ENCODE results near the gene KRTAP4-16. TPM values are rescaled to one million over a fixed set of nuclear protein-coding genes. Genes with fewer than 3 reads are reported as not detected.
"Not testable (repeated sequence)": the region's sequence is repeated elsewhere in the genome, so short reads cannot be mapped to it uniquely, and the experiment has no call there.

The KRTAP4-16 gene
- total RNA-seq, 1 experiment from 2014 or later, result not detected

- no peak for TF ChIP-seq CTCF (IDR thresholded peaks at IDR 0.05; ENCODE audit: unreplicated experiment)
- Mint-ChIP-seq H3K4me3 (ENCODE audit: low read depth, unreplicated experiment) (peak overlapping the region; percentile 33), H3K9me3 (ENCODE audit: low read depth, unreplicated experiment) (no peaks in the 10 kb centered on the region), H3K27me3 (ENCODE audit: unreplicated experiment) (no peaks in the 10 kb centered on the region), H3K36me3 (ENCODE audit: insufficient read depth, unreplicated experiment) (peaks cover 20% of the 10 kb centered on the region), H3K27ac (ENCODE audit: unreplicated experiment) (peak overlapping the region; percentile 85), H3K4me1 (ENCODE audit: low read depth, unreplicated experiment) (peaks cover 46% of the 10 kb centered on the region)
- CTCF ChIA-PET, result interaction anchor here (0.6 to 4.5 kb wide), 18 partner anchors 13 to 490 kb away, joined by 3 to 28 read pairs (median 4); partner anchors contain the start of genes KRT23 and KRTAP1-1
- intact Hi-C loops (cut with micrococcal nuclease; ENCODE audit: unreplicated experiment), result no loop called here
- DNase-seq, result no peak
- BruUV-seq (replicated peaks), result no TSS peak
Observed at GRCh38 chr17:41058741-41059140, 43.3 kb downstream of the KRTAP4-16 start.

- intact Hi-C loops (cut with micrococcal nuclease; ENCODE audit: unreplicated experiment), result no loop called here
- CTCF ChIA-PET, result interaction anchor here (1.1 kb wide), 1 partner anchor 101 kb away, joined by 3 read pairs; no protein-coding TSS in a partner anchor
- Mint-ChIP-seq H3K27me3 (ENCODE audit: unreplicated experiment) (no peaks in the 10 kb centered on the region), H3K9me3 (ENCODE audit: low read depth, unreplicated experiment) (peaks cover 2% of the 10 kb centered on the region), H3K36me3 (ENCODE audit: insufficient read depth, unreplicated experiment) (peaks cover 20% of the 10 kb centered on the region), H3K4me3 (ENCODE audit: low read depth, unreplicated experiment) (no peak overlapping the region), H3K27ac (ENCODE audit: unreplicated experiment) (peak overlapping the region; percentile 22), H3K4me1 (ENCODE audit: low read depth, unreplicated experiment) (peaks cover 41% of the 10 kb centered on the region)
- DNase-seq, result no peak
- no TSS peak for BruUV-seq (replicated peaks)
- no peak for TF ChIP-seq CTCF (IDR thresholded peaks at IDR 0.05; ENCODE audit: unreplicated experiment)
Observed at GRCh38 chr17:41057547-41057946, 44.5 kb downstream of the KRTAP4-16 start.

- CTCF ChIA-PET; H3K36me3 Mint-ChIP-seq (ENCODE audit: insufficient read depth, unreplicated experiment); intact Hi-C loops (cut with micrococcal nuclease; ENCODE audit: unreplicated experiment); DNase-seq; H3K27ac Mint-ChIP-seq (ENCODE audit: unreplicated experiment); BruUV-seq (replicated peaks); H3K27me3 Mint-ChIP-seq (ENCODE audit: unreplicated experiment); H3K4me3 Mint-ChIP-seq (ENCODE audit: low read depth, unreplicated experiment); H3K9me3 Mint-ChIP-seq (ENCODE audit: low read depth, unreplicated experiment): not testable (repeated sequence)
- H3K4me1 Mint-ChIP-seq (ENCODE audit: low read depth, unreplicated experiment), result peaks cover 25% of the 10 kb centered on the region
Observed at GRCh38 chr17:41055130-41055529, 46.9 kb downstream of the KRTAP4-16 start, which contains the start of gene KRTAP2-2. Gene KRTAP2-2 (minus strand): TSS chr17:41055230. CDS start chr17:41055211, 19 bp downstream.

GRCh38 chr17:41054556-41054955, 47.5 kb downstream of the KRTAP4-16 start:
- peaks cover 25% of the 10 kb centered on the region for H3K4me1 Mint-ChIP-seq (ENCODE audit: low read depth, unreplicated experiment)
- CTCF ChIA-PET; H3K4me3 Mint-ChIP-seq (ENCODE audit: low read depth, unreplicated experiment); H3K36me3 Mint-ChIP-seq (ENCODE audit: insufficient read depth, unreplicated experiment); DNase-seq; H3K27me3 Mint-ChIP-seq (ENCODE audit: unreplicated experiment); BruUV-seq (replicated peaks); H3K27ac Mint-ChIP-seq (ENCODE audit: unreplicated experiment); H3K9me3 Mint-ChIP-seq (ENCODE audit: low read depth, unreplicated experiment); intact Hi-C loops (cut with micrococcal nuclease; ENCODE audit: unreplicated experiment): not testable (repeated sequence)

- CTCF ChIA-PET, result interaction anchor here (1.0 kb wide), 1 partner anchor 67 kb away, joined by 3 read pairs; no protein-coding TSS in a partner anchor
- Mint-ChIP-seq H3K4me1 (ENCODE audit: low read depth, unreplicated experiment) (peaks cover 25% of the 10 kb centered on the region), H3K27me3 (ENCODE audit: unreplicated experiment) (no peaks in the 10 kb centered on the region), H3K4me3 (ENCODE audit: low read depth, unreplicated experiment) (no peak overlapping the region), H3K9me3 (ENCODE audit: low read depth, unreplicated experiment) (peaks cover 2% of the 10 kb centered on the region), H3K36me3 (ENCODE audit: insufficient read depth, unreplicated experiment) (peaks cover under 1% of the 10 kb centered on the region), H3K27ac (ENCODE audit: unreplicated experiment) (no peak overlapping the region)
- DNase-seq, result no peak
- TF ChIP-seq CTCF (IDR thresholded peaks at IDR 0.05; ENCODE audit: unreplicated experiment), result no peak
- BruUV-seq (replicated peaks), result no TSS peak
- intact Hi-C loops (cut with micrococcal nuclease; ENCODE audit: unreplicated experiment), result no loop called here
Observed at GRCh38 chr17:41054025-41054424, 48.0 kb downstream of the KRTAP4-16 start.

Measured in Calu3 (cell line).